PFSK-1 (cell line): ENCODE data around the gene SF3B3.

Source experiments
- FOXP2 ChIP-seq: optimal IDR thresholded peaks from 2 replicates; pipeline ENCODE3; 2011; ENCODE audit warnings: borderline replicate concordance, control low read depth, inconsistent platforms; ENCODE audit not compliant: insufficient read depth; ENCODE audit errors: extremely low read length, extremely low read depth
- POLR2AphosphoS5 ChIP-seq: IDR thresholded peaks from 2 replicates; pipeline ENCODE4 v1.6.1; 2012; ENCODE audit warnings: low read depth, mild to moderate bottlenecking, control low read depth, low read length, moderate library complexity
- SIN3A ChIP-seq: IDR thresholded peaks from 2 replicates; pipeline ENCODE4 v1.6.1; 2012; ENCODE audit warnings: mild to moderate bottlenecking, low read length, moderate library complexity, borderline replicate concordance; ENCODE audit not compliant: insufficient read depth
- TAF1 ChIP-seq: IDR thresholded peaks from 2 replicates; pipeline ENCODE4 v1.6.1; 2012; ENCODE audit warnings: low read length, control low read depth, borderline replicate concordance; ENCODE audit not compliant: insufficient read depth
- TF ChIP-seq, protein P1 (sequence below), 2 experiments: IDR thresholded peaks; 2 replicates each; pipeline versions ENCODE4 v1.6.1 to v1.8.0; 2011 to 2012; ENCODE audit warnings: low read depth in 2 of 2, low read length in 2 of 2, control low read depth in 1 of 2, inconsistent platforms in 1 of 2, mild to moderate bottlenecking in 1 of 2, moderate library complexity in 1 of 2; ENCODE audit not compliant: insufficient read depth in 1 of 2

The SF3B3 gene

DNA sequence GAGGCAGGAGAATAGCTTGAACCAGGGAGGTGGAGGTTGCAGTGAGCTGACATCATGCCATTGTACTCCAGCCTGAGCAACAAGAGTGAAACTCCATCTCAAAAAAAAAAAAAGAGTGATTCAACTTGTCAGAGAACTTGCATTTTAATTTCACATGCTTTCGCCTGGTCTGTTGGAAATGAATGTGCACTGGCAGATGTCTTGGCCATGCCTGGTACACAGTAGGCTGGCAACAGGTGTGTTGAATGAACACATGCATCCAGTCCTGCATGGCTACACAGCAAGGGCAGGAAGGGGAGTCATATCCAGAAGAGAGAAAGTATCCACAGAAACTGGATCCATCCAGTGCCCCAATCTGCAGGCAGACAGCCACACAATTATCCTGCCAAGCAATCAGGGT lies 11.8 kb upstream of the SF3B3 start:
- TF ChIP-seq, protein P1, sequence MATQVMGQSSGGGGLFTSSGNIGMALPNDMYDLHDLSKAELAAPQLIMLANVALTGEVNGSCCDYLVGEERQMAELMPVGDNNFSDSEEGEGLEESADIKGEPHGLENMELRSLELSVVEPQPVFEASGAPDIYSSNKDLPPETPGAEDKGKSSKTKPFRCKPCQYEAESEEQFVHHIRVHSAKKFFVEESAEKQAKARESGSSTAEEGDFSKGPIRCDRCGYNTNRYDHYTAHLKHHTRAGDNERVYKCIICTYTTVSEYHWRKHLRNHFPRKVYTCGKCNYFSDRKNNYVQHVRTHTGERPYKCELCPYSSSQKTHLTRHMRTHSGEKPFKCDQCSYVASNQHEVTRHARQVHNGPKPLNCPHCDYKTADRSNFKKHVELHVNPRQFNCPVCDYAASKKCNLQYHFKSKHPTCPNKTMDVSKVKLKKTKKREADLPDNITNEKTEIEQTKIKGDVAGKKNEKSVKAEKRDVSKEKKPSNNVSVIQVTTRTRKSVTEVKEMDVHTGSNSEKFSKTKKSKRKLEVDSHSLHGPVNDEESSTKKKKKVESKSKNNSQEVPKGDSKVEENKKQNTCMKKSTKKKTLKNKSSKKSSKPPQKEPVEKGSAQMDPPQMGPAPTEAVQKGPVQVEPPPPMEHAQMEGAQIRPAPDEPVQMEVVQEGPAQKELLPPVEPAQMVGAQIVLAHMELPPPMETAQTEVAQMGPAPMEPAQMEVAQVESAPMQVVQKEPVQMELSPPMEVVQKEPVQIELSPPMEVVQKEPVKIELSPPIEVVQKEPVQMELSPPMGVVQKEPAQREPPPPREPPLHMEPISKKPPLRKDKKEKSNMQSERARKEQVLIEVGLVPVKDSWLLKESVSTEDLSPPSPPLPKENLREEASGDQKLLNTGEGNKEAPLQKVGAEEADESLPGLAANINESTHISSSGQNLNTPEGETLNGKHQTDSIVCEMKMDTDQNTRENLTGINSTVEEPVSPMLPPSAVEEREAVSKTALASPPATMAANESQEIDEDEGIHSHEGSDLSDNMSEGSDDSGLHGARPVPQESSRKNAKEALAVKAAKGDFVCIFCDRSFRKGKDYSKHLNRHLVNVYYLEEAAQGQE (IDR thresholded peaks at IDR 0.05; ENCODE audit: insufficient read depth in 1 of 2, low read depth in 2 of 2, low read length in 2 of 2), result no peak
- TF ChIP-seq SIN3A, result no peak
- no peak for TF ChIP-seq FOXP2
- TF ChIP-seq POLR2AphosphoS5, result no peak
- no peak for TF ChIP-seq TAF1

DNA sequence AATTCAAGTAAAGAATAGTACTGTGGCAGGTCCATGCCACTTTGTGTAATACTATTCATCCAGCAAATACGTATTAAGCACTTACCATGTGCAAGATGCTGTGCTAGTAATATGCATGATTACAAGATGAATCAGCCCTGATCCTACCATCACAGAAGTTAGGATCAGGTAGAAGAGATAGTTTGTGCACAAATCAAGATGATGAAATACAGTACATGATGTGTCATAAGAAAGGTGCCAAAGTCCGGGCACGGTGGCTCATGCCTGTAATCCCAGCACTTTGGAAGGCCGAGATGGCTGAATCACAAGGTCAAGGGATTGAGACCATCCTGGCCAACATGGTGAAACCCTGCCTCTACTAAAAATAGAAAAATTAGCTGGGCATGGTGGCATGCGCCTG lies 11.2 kb upstream of the SF3B3 start:
- TF ChIP-seq SIN3A, result no peak
- no peak for TF ChIP-seq TAF1
- TF ChIP-seq FOXP2, result no peak
- TF ChIP-seq, protein P1 (IDR thresholded peaks at IDR 0.05; ENCODE audit: insufficient read depth in 1 of 2, low read depth in 2 of 2, low read length in 2 of 2), result no peak
- TF ChIP-seq POLR2AphosphoS5, result no peak

GRCh38 chr16:70520612-70521297 lies 2.9 kb upstream of the SF3B3 start:
- TF ChIP-seq POLR2AphosphoS5, result no peak
- no peak for TF ChIP-seq FOXP2
- TF ChIP-seq, protein P1 (IDR thresholded peaks at IDR 0.05; ENCODE audit: insufficient read depth in 1 of 2, low read depth in 2 of 2, low read length in 2 of 2), result no peak
- no peak for TF ChIP-seq SIN3A
- TF ChIP-seq TAF1, result no peak

- no peak for TF ChIP-seq POLR2AphosphoS5
- TF ChIP-seq TAF1, result no peak
- no peak for TF ChIP-seq FOXP2
- TF ChIP-seq, protein P1 (IDR thresholded peaks at IDR 0.05; ENCODE audit: insufficient read depth in 1 of 2, low read depth in 2 of 2, low read length in 2 of 2), result no peak
- TF ChIP-seq SIN3A, result no peak
Measured at GRCh38 chr16:70522216-70523075, 1.2 kb upstream of the SF3B3 start.
